Coronary artery (tissue), 2 donors: Measurements from ENCODE around the gene SLC18A2.
"Not testable (repeated sequence)": the region's sequence is repeated elsewhere in the genome, so short reads cannot be mapped to it uniquely, and the experiment has no call there.

ENCODE experiments used
- DNase-seq: peaks from one replicate; pipeline ENCODE4 v3.0.0-alpha.2; 2017; ENCODE audit warnings: low spot score
- H3K27ac ChIP-seq, 2 donors: fragments of 200-600 bp; sonication (generic); one replicate each; pipeline ENCODE4 v1.5.1; 2016 to 2019
- H3K4me3 ChIP-seq: fragments of 200-600 bp; sonication (generic); 2 replicates; pipeline ENCODE4 v1.5.1; 2016; ENCODE audit warnings: mild to moderate bottlenecking, moderate library complexity
- CTCF ChIP-seq: fragments of 200-600 bp; sonication (generic); IDR thresholded peaks from one replicate; pipeline ENCODE4 v1.5.1; 2019; ENCODE audit warnings: antibody characterized with exemption

SLC18A2 gene

GRCh38 chr10:117222976-117223692, 17.8 kb upstream of the SLC18A2 start:
- no peak for TF ChIP-seq CTCF
- no peak for DNase-seq
- Histone ChIP-seq H3K27ac (no peak overlapping the region), H3K4me3 (no peak overlapping the region)

DNA sequence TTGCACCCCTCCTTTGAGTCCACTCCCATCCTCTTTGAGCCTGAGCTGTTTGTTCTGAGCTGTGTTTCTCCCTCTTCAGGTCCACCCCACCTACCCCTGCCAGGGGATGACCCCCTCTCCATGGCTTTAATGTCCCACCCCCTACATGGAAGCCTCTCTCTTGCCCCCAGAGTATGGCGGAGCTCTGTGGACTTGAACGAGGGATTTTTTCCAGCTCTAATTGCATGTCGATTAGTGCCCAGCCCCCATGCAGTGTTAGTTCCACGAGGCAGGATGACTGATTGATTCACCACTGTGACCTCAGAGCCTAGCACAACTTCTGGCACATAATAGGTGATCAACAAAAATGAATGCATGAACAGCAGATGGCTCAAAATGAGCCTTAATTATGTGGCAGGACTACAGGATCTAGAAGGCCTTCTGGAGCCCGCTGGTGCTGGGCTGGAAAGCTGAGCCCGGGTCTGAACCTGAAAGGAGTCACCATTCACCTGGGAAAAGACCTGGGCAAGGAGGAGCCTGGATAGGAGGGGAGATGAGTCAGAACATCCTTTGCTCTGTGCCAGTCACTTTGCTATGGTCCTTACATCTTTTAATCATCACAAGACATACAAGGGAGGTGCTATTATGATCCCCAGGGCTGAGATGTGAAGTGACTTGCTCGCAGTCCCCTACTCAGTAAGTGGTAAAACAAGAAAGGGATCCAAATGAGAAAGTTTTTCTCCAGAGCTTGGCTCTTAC, 17.1 kb upstream of the SLC18A2 start:
- DNase-seq = no peak
- TF ChIP-seq CTCF = no peak
- no peak overlapping the region for H3K4me3 ChIP-seq
- H3K27ac ChIP-seq = no peak overlapping the region

DNA sequence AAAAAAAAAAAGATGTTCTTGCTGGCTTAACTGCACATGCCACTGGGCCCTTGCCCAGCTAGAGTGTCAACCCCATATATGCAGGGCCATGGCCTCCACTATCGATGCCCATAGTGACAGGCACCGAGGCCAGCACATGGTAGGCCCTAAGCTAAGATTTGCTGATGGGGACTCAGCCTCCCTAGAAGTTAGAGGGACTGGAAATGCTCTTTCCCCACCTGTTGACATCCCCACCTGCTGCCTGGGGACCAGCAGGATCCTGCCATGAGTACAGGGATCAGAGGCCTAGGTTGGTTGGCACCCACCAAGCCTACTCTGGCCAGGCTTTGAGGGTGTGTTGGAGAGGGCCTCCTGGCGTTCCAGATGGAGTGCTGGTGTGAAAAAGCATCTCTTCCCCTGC, 16.0 kb upstream of the SLC18A2 start:
- DNase-seq = no peak
- no peak overlapping the region for H3K27ac ChIP-seq
- H3K4me3 ChIP-seq = no peak overlapping the region
- no peak for TF ChIP-seq CTCF

DNA sequence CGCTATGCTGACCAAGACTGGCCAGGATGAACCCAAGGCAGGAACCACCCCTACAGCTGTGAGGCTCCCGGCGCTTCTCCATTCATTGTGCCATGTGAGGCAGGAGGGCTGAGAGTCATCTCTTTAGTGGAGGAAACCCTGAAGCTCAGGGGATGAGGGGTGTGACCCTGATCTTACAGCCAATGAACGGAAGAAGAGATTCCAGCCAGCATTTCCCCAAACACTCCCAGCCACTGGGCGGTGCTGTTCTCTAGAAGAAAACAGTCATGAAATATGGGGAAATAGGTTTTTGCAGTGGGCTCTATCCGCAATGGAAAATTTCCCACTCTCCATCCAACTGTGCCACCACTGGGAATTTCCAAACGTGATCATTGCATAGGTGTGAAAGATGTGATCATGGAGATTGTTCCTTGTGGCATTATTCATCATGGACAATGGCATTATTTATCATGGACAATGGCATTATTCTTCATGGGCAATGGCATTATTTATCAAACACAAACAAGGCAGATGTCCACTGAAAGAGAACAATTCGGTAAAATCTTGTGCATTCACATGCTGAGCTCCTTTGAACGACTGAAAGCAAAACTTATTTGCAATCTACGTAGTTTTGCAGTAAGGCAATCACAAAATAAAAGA, 14.0 kb upstream of the SLC18A2 start:
- TF ChIP-seq CTCF = no peak
- Histone ChIP-seq H3K4me3 (no peak overlapping the region), H3K27ac (no peak overlapping the region)
- DNase-seq = no peak

DNA sequence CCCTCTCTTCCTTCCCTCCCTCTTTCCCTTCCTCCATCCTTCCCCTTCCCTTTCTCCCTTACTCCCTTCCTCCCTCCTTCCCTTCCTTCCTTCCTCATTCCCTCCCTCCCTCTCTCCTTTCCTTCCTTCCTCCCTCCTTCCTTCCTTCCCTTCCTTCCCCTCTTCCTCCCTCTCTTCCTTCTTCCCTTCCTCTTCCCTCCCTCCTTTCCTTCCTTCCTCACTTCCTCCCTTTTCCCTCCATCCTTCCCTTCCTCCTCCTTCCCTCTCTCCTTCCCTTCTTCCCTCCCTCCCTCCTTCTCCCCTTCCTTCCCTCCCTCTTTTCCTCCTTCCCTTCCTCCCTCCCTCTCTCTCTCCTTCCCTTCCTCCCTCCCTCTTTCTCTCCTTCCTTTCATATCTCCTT, 12.7 kb upstream of the SLC18A2 start:
- H3K4me3 ChIP-seq = no peak overlapping the region
- no peak overlapping the region for H3K27ac ChIP-seq
- TF ChIP-seq CTCF = no peak

GRCh38 chr10:117230107-117230506, 10.8 kb upstream of the SLC18A2 start:
- not testable (repeated sequence) for DNase-seq, H3K4me3 ChIP-seq, H3K27ac ChIP-seq

More for the DNA sequence above, 12.7 kb upstream of the SLC18A2 start:
- no peak for DNase-seq

DNA sequence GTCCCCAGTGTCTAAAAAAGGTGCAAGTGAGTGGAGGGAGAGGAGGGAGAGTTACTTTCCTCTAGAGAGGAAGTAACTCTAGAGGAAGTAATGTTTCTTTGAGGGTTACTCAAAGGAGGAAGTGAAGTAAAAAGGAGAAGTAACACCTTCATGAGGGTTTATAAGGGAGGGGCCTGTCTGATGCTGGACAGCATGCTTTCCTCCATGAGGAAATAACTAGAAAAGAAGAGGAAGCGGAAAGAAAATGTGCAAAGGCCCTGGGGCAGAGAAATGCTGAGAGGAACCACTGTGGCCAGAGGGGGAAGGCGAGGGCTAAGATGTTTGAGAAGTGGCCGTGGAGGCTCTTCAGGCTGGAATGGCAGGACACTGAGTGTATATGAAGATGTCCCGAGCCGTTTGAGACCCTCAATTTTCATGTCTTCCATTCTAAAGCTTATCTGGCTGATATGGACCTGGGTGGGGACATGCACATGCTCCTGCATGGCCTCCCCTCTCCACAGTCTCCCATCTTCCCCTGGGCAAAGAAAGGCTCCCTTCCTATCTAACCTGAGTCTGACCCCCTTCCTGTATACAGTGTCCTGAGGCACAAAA, 3.4 kb upstream of the SLC18A2 start:
- H3K27ac ChIP-seq = no peak overlapping the region
- no peak for DNase-seq
- TF ChIP-seq CTCF = no peak
- no peak overlapping the region for H3K4me3 ChIP-seq
